Lung (tissue), 12 donors: ENCODE results near the gene EYS. TPM values are rescaled to one million over a fixed set of nuclear protein-coding genes. Genes with fewer than 3 reads are reported as not detected.

Experiments
- ATAC-seq: fragments of 200-7000 bp; cut with Tn5 transposase; one replicate; pipeline ENCODE4 v1.9.1; 2020; ENCODE audit warnings: moderate number of reproducible peaks; ENCODE audit not compliant: insufficient read depth, low FRiP score
- DNase-seq, 3 donors: peaks; one replicate each; pipeline ENCODE4 v3.0.0-alpha.2; 2013 to 2017
- H3K27ac ChIP-seq, 2 donors: one replicate each; pipeline ENCODE4 v1.5.1; 2013; ENCODE audit warnings: mild to moderate bottlenecking in 2 of 2, moderate library complexity in 2 of 2, control low read depth in 1 of 2, inconsistent platforms in 1 of 2, low read depth in 1 of 2, low read length in 1 of 2
- H3K27me3 ChIP-seq, 3 donors: one replicate each; pipeline ENCODE4 v1.5.1; 2013; ENCODE audit warnings: low read length in 2 of 3; ENCODE audit not compliant: control insufficient read depth in 3 of 3, insufficient read depth in 3 of 3
- H3K36me3 ChIP-seq, 4 donors: one replicate each; pipeline ENCODE4 v1.5.1; 2013; ENCODE audit warnings: low read length in 4 of 4, mild to moderate bottlenecking in 1 of 4, moderate library complexity in 1 of 4; ENCODE audit not compliant: control insufficient read depth in 4 of 4, insufficient read depth in 4 of 4
- H3K4me1 ChIP-seq, 5 donors: one replicate each; pipeline ENCODE4 v1.5.1; 2013; ENCODE audit warnings: low read length in 5 of 5, mild to moderate bottlenecking in 2 of 5, moderate library complexity in 1 of 5; ENCODE audit not compliant: control insufficient read depth in 5 of 5, insufficient read depth in 5 of 5
- H3K4me3 ChIP-seq: one replicate; pipeline ENCODE4 v1.5.1; 2013; ENCODE audit warnings: mild to moderate bottlenecking, control low read depth, moderate library complexity
- H3K9ac ChIP-seq, 2 donors: one replicate each; pipeline ENCODE4 v1.5.1; 2013; ENCODE audit warnings: low read length in 2 of 2, control low read depth in 1 of 2; ENCODE audit not compliant: insufficient read depth in 1 of 2
- H3K9me3 ChIP-seq, 4 donors: one replicate each; pipeline ENCODE4 v1.5.1; 2013; ENCODE audit warnings: low read length in 3 of 4, mild to moderate bottlenecking in 1 of 4, moderate library complexity in 1 of 4; ENCODE audit not compliant: control insufficient read depth in 4 of 4, insufficient read depth in 3 of 4
- WGBS, 2 donors: extraction: QIAGEN DNeasy Blood & Tissue Kit; methylation state at CpG; one replicate each; pipeline ENCODE4 v1.1.7; 2013; 5-methylcytosine and 5-hydroxymethylcytosine counted together
- polyA plus RNA-seq, 2 donors: library from polyadenylated mRNA; stranded (reverse); fragments of 200-250 nt; gene quantifications; one replicate each; pipeline ENCODE4 v1.2.1, GENCODE V29; 2013
- total RNA-seq, 2 donors: library from RNA; depleted of rRNA in 1 of 2; stranded (reverse); fragments of >200 nt in 1 of 2; gene quantifications; one replicate each; pipeline ENCODE4 v1.2.1, GENCODE V29; 2014 to 2021
- TF ChIP-seq, protein P1 (sequence below): IDR thresholded peaks from 2 replicates; pipeline ENCODE4 v1.5.1; 2012; ENCODE audit warnings: mild to moderate bottlenecking; ENCODE audit errors: control extremely low read depth, extremely low read depth
- donor health status: control.
- donor health status: control.
- donor health status: Bipolar disorder and iron deficiency.
- donor health status: healthy.
- donor health status: DM: yes; HTN: yes; CAD: no.

EYS gene
- total and polyA plus RNA-seq, 4 donors = 0.06 to 0.34 (median 0.12) TPM

DNA sequence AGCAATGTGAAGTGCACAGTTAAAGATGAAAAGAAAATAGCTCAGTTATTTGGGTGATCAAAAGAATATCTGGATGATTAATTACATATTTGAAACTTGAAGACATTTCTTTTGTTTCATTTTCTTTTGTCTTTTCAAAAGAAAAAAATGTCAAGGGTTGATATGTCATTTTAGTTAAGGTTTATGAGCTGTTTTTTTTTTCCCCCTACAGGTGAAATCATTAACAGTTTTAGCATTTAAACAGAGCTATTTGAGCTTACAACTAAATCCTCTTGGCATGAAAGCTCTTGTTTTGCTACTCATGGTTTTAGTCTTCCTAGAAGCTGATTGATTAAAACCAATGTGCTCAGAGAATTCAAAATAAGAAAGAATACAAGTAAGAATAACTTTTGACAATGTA is 1184.2 kb downstream of the EYS start:
- TF ChIP-seq, protein P1, sequence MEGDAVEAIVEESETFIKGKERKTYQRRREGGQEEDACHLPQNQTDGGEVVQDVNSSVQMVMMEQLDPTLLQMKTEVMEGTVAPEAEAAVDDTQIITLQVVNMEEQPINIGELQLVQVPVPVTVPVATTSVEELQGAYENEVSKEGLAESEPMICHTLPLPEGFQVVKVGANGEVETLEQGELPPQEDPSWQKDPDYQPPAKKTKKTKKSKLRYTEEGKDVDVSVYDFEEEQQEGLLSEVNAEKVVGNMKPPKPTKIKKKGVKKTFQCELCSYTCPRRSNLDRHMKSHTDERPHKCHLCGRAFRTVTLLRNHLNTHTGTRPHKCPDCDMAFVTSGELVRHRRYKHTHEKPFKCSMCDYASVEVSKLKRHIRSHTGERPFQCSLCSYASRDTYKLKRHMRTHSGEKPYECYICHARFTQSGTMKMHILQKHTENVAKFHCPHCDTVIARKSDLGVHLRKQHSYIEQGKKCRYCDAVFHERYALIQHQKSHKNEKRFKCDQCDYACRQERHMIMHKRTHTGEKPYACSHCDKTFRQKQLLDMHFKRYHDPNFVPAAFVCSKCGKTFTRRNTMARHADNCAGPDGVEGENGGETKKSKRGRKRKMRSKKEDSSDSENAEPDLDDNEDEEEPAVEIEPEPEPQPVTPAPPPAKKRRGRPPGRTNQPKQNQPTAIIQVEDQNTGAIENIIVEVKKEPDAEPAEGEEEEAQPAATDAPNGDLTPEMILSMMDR = no peak
- H3K4me1 ChIP-seq = no peaks in the 10 kb centered on the region
- DNase-seq = no peak
- H3K27me3 ChIP-seq = no peaks in the 10 kb centered on the region
- no peaks in the 10 kb centered on the region for H3K9me3 ChIP-seq
- ATAC-seq = no peak
- no peak overlapping the region for H3K27ac ChIP-seq
- no peak overlapping the region for H3K4me3 ChIP-seq
- H3K9ac ChIP-seq = no peak overlapping the region
- H3K36me3 ChIP-seq = no peaks in the 10 kb centered on the region

DNA sequence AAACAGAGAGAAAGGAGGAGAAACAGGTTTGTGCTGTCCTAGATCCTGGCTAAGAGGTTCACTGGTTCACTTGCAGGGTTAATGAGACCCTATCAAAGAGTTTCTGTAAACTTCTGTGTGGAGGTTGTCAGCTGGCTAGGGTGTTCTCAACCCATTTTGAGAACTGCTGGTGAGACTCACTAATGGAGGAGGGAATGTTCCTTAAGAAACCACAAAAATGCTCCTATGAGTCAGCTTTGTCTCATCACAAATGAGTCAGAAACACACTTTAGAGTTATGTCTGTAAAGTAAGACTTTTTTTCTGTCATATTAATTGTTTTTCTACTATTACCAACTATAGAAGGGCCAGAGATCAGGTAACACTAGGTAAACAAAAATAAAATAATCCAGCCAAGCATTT is 1187.0 kb downstream of the EYS start:
- Histone ChIP-seq H3K4me3 (no peak overlapping the region), H3K36me3 (no peaks in the 10 kb centered on the region), H3K9me3 (no peaks in the 10 kb centered on the region), H3K4me1 (no peaks in the 10 kb centered on the region), H3K27me3 (no peaks in the 10 kb centered on the region), H3K27ac (no peak overlapping the region), H3K9ac (no peak overlapping the region)
- DNase-seq = no peak
- TF ChIP-seq, protein P1 = no peak
- ATAC-seq = peak; percentile 77

DNA sequence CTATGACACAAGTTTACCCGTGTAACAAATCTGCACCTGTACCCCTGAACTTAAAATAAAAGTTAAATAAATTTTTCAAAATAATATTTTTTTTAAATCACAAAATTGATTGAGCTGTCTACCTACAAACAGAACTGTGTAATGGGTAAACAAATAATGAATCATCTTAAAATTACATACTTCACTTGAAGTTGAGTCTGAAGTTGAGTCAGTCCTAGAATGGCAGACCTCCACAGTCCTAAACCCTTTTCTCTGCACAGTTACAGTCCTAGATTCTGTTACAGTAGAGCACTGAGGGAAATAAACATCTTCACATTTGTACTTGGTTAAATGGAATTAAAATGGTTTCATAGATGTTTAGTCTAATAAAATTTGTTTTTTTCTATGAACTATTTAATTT is 1190.6 kb downstream of the EYS start:
- H3K4me3 ChIP-seq = no peak overlapping the region
- H3K9ac ChIP-seq = no peak overlapping the region
- WGBS, 2 donors = 82 to 89% methylated on average over 1 of the region's 1 CpG
- DNase-seq = no peak
- TF ChIP-seq, protein P1 = no peak
- no peak overlapping the region for H3K27ac ChIP-seq
- no peaks in the 10 kb centered on the region for H3K36me3 ChIP-seq
- H3K9me3 ChIP-seq = no peaks in the 10 kb centered on the region
- no peak for ATAC-seq
- H3K4me1 ChIP-seq = no peaks in the 10 kb centered on the region
- H3K27me3 ChIP-seq = no peaks in the 10 kb centered on the region

DNA sequence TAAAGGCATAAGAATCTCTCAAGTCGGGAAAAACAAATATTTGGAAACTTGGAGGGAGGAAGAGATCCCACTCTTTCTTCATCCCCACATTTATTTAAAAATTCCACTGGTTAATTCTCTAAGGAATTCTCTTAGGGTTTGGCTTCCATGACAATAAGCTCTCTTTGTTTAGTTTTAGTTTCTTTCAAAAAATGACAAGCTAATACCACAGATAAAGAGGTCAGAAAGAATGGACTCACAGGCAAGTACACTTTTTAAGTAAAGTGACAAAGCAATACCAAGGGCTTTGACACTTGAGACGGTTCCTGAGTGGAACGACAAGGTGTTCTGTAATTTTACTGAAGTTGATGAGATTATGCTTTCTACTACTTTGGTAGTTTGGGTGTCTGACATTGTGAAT is 1199.4 kb downstream of the EYS start:
- H3K9me3 ChIP-seq = no peaks in the 10 kb centered on the region
- no peaks in the 10 kb centered on the region for H3K27me3 ChIP-seq
- H3K27ac ChIP-seq = no peak overlapping the region
- TF ChIP-seq, protein P1 = no peak
- WGBS, 2 donors = 48 to 70% methylated on average over 3 of the region's 3 CpGs
- H3K36me3 ChIP-seq = no peaks in the 10 kb centered on the region
- peaks cover 0 to 36% (median 0%) of the 10 kb centered on the region in 5 donors for H3K4me1 ChIP-seq
- ATAC-seq = no peak
- no peak for DNase-seq
- H3K4me3 ChIP-seq = no peak overlapping the region
- no peak overlapping the region for H3K9ac ChIP-seq
